Adipocyte (in vitro differentiated cells): ENCODE measurements around the gene FNBP1L.
"Not testable (repeated sequence)": the region's sequence is repeated elsewhere in the genome, so short reads cannot be mapped to it uniquely, and the experiment has no call there.

Experiments
- DNase-seq: peaks from one replicate; pipeline ENCODE4 v3.0.0-alpha.2; 2015; ENCODE audit warnings: low read depth
- H3K27me3 ChIP-seq: replicated peaks from 2 replicates; pipeline ENCODE4 v1.7.0; 2013; ENCODE audit warnings: mild to moderate bottlenecking, low read length, moderate library complexity; ENCODE audit not compliant: control insufficient read depth, insufficient read depth
- H3K36me3 ChIP-seq: 2 replicates; pipeline ENCODE4 v1.7.0; 2013; ENCODE audit warnings: low read length, mild to moderate bottlenecking, moderate library complexity; ENCODE audit not compliant: control insufficient read depth, insufficient read depth, severe bottlenecking
- H3K4me1 ChIP-seq: 2 replicates; pipeline ENCODE4 v1.7.0; 2013; ENCODE audit warnings: mild to moderate bottlenecking, low read length, moderate library complexity; ENCODE audit not compliant: control insufficient read depth, insufficient read depth
- H3K4me3 ChIP-seq: 2 replicates; pipeline ENCODE4 v1.7.0; 2013; ENCODE audit warnings: mild to moderate bottlenecking, low read length, moderate library complexity
- H3K9ac ChIP-seq: 2 replicates; pipeline ENCODE4 v1.7.0; 2013; ENCODE audit warnings: mild to moderate bottlenecking, low read length, moderate library complexity
- H3K9me3 ChIP-seq: 2 replicates; pipeline ENCODE4 v1.7.0; 2013; ENCODE audit warnings: mild to moderate bottlenecking, low read length, moderate library complexity; ENCODE audit not compliant: control insufficient read depth

FNBP1L gene

DNA sequence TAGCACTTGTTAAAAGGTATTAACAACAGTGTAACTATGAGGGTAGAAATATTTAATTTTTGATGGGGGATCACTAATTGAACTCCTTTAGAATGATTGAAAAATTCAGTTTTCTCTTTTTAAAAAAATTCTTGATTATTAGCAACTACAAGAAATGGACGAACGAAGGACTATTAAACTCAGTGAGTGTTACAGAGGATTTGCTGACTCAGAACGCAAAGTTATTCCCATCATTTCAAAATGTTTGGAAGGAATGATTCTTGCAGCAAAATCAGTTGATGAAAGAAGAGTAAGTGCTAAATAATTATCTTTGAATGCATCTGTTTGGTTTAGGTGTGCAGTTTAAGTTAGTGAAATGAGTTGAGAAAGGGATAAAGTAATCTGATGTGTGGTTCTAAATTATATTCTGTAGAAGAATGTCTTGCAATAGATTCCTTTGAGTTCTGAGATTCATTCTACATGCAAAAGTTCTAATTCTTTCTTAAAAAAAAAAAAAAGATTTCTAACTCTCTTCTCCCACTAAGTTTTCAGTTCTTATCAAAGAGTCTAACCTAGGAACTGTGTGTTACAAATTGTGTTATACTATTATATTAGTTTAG, 85.0 kb downstream of the FNBP1L start:
- Histone ChIP-seq H3K36me3 (peaks cover 4% of the 10 kb centered on the region), H3K27me3 (no peaks in the 10 kb centered on the region), H3K9ac (no peak overlapping the region), H3K4me1 (no peaks in the 10 kb centered on the region), H3K9me3 (no peaks in the 10 kb centered on the region), H3K4me3 (no peak overlapping the region)
- no peak for DNase-seq

DNA sequence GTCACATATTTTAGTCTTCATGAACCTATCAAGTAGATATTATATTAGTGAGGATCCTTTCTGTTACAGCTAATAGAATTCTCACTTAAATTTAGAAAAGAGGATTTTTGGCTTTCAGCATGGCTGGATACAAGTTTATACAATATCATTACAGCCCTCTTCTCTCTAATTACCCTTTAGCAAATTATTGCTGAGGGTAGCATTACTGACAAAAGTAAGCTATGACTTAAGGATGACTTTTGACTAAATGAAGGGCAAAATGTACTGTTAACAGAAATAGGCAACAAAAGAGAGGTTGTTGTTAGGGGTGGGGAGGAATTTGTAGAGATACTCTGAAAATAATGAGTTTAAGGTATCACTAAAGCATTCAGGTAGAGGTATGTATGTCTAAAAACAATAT, 85.8 kb downstream of the FNBP1L start:
- no peaks in the 10 kb centered on the region for H3K9me3 ChIP-seq
- peaks cover 4% of the 10 kb centered on the region for H3K36me3 ChIP-seq
- no peak for DNase-seq
- no peak overlapping the region for H3K9ac ChIP-seq
- H3K4me3 ChIP-seq = no peak overlapping the region
- H3K27me3 ChIP-seq = no peaks in the 10 kb centered on the region
- H3K4me1 ChIP-seq = no peaks in the 10 kb centered on the region

- H3K4me1 ChIP-seq = no peaks in the 10 kb centered on the region
- no peaks in the 10 kb centered on the region for H3K27me3 ChIP-seq
- no peak overlapping the region for H3K4me3 ChIP-seq
- DNase-seq = no peak
- no peaks in the 10 kb centered on the region for H3K9me3 ChIP-seq
- peaks cover 4% of the 10 kb centered on the region for H3K36me3 ChIP-seq
- H3K9ac ChIP-seq = no peak overlapping the region
Measured at GRCh38 chr1:93537396-93537795, 89.5 kb downstream of the FNBP1L start.

DNA sequence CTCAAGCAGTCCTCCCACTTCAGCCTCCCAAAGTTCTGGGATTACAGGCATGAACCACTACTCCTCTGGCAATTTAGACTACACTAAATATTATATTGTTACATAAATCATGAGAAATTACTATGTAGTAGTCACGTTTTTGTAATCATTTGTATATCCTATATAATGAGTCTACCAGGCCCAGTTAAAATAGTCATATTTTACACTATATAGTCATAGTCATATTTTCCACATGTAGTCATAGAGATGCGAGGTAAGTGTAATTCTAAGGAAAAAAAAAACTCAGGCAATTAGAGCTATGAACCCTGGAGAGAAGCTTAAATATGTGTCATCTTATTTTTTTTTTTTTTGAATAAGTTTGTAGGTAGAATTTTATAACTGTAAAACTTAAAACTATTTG, 90.0 kb downstream of the FNBP1L start:
- peaks cover 4% of the 10 kb centered on the region for H3K36me3 ChIP-seq
- no peak overlapping the region for H3K9ac ChIP-seq
- H3K4me3 ChIP-seq = no peak overlapping the region

DNA sequence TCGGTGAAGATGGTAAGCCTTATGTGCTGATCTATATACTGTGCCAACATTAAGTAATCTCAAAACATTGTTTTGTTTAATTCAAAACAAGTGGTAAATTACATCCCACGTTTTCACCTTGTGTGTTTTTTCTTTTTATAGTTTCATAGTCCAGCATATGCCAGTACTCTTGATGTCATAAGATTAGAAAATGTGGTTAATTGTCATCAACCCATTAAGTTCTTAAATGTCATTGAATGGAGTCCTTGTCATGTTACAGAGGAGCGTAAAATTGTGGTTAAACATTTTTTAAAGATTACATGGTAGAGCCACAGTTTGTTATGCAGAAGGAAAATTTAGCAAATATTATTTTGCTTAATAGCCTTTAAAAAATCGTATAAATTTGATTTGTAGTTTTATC, 93.1 kb downstream of the FNBP1L start:
- H3K4me1 ChIP-seq = no peaks in the 10 kb centered on the region

More for the DNA sequence above, 90.0 kb downstream of the FNBP1L start:
- no peaks in the 10 kb centered on the region for H3K9me3 ChIP-seq
- H3K4me1 ChIP-seq = no peaks in the 10 kb centered on the region
- no peaks in the 10 kb centered on the region for H3K27me3 ChIP-seq
- DNase-seq = peak; percentile 25

GRCh38 chr1:93542398-93542797, 94.5 kb downstream of the FNBP1L start:
- H3K4me1 ChIP-seq = no peaks in the 10 kb centered on the region
- H3K36me3 ChIP-seq = peaks cover 6% of the 10 kb centered on the region
- H3K9me3 ChIP-seq = no peaks in the 10 kb centered on the region
- no peak for DNase-seq
- H3K4me3 ChIP-seq = no peak overlapping the region
- no peaks in the 10 kb centered on the region for H3K27me3 ChIP-seq
- H3K9ac ChIP-seq = no peak overlapping the region

More for the DNA sequence above, 93.1 kb downstream of the FNBP1L start:
- no peaks in the 10 kb centered on the region for H3K9me3 ChIP-seq
- H3K36me3 ChIP-seq = peaks cover 4% of the 10 kb centered on the region
- no peak overlapping the region for H3K9ac ChIP-seq
- no peak overlapping the region for H3K4me3 ChIP-seq
- H3K27me3 ChIP-seq = no peaks in the 10 kb centered on the region
- DNase-seq = no peak

DNA sequence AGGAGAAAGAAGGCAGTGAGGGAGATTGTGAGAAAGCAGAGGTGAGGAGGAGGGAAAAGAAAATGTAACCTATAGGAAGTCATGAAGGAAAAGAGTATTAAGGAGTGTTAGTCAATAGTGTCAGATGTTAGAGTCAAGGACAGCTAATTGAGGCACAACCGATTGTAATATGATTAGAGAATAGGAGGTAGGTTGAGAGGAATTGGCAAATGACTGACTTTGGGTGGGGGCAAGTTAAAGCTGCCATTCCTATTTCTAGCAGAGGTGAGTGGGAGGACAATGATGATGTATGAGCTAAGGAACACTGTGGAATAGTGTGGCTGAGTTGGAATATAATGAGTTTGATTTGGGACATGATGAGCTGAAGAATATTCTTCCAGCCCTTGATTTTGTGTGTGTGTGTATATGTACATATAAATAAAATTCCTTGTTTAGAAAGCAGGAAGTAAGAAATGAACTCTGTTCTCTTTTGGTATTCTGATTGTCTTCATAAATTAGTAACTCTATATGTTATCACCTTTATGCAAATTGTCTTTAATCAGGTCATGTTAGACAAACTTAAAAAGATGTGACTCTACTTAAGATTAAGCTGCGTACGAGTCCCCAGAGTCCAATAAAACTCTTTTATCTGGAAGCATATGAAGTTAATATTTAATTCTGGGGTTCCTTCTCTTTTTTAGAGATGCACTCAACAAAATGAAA, 98.4 kb downstream of the FNBP1L start:
- H3K27me3 ChIP-seq = no peaks in the 10 kb centered on the region
- H3K9ac ChIP-seq = no peak overlapping the region
- H3K4me3 ChIP-seq = no peak overlapping the region
- no peaks in the 10 kb centered on the region for H3K4me1 ChIP-seq
- H3K9me3 ChIP-seq = no peaks in the 10 kb centered on the region
- H3K36me3 ChIP-seq = peaks cover 31% of the 10 kb centered on the region
- no peak for DNase-seq

- Histone ChIP-seq H3K36me3 (peaks cover 31% of the 10 kb centered on the region), H3K9me3 (no peaks in the 10 kb centered on the region), H3K9ac (no peak overlapping the region), H3K4me3 (no peak overlapping the region), H3K4me1 (peaks cover 13% of the 10 kb centered on the region), H3K27me3 (no peaks in the 10 kb centered on the region)
- no peak for DNase-seq
Measured at GRCh38 chr1:93549131-93549530, 101.2 kb downstream of the FNBP1L start.

- Histone ChIP-seq H3K36me3 (peaks cover 31% of the 10 kb centered on the region), H3K27me3 (no peaks in the 10 kb centered on the region), H3K4me3 (no peak overlapping the region), H3K9me3 (no peaks in the 10 kb centered on the region), H3K4me1 (peaks cover 20% of the 10 kb centered on the region), H3K9ac (no peak overlapping the region)
- DNase-seq = no peak
Measured at GRCh38 chr1:93549811-93550210, 101.9 kb downstream of the FNBP1L start.

DNA sequence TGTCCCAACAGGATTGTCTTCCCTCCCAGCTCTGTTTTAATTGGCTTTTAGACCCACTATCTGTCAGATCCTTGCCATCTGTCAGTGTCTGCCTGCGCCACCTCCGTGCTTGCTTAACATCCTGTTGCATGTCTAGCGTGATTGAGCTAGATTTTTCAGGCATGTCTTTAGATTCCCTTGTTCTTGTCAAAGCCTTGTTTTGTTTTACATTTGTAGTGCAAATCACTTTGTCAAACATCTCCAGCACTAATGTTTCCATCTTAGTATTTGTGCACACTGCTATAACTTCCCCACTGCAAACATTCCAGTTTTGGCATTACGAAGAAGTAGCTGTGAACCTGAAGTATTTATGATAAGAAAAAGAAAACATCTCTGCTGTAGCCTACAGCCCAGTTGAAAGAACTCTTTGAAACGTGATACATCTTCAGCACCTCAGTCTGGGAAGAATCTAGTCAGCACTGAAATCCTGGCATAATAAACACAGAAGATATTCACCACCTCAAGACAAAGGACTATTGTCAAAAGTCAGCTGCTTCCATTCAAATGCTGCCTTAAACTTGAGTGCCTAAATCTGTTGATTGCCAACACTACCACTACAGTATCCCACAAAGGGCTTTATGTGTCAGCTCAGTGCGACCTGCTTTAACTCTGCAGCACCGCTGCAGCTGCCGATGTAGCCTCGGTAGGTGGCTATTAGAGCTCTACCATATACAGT, 105.0 kb downstream of the FNBP1L start:
- Histone ChIP-seq H3K4me1 (peaks cover 26% of the 10 kb centered on the region), H3K9me3 (no peaks in the 10 kb centered on the region), H3K27me3 (no peaks in the 10 kb centered on the region), H3K9ac (no peak overlapping the region), H3K4me3 (no peak overlapping the region), H3K36me3 (peaks cover 23% of the 10 kb centered on the region)
- peak; percentile 55 for DNase-seq

GRCh38 chr1:93553886-93554490, 106.1 kb downstream of the FNBP1L start:
- H3K36me3 ChIP-seq = peaks cover 17% of the 10 kb centered on the region
- not testable (repeated sequence) for H3K27me3 ChIP-seq
- peak; percentile 66 for DNase-seq

More at GRCh38 chr1:93553886-93554490, 106.1 kb downstream of the FNBP1L start:
- H3K9me3 ChIP-seq, H3K4me3 ChIP-seq, H3K9ac ChIP-seq: not testable (repeated sequence)
- peaks cover 26% of the 10 kb centered on the region for H3K4me1 ChIP-seq
